Transverse colon (tissue), 4 donors: Measurements from ENCODE around the gene SLC6A18.

Experiments
- EP300 ChIP-seq: sonication (generic); formaldehyde crosslinking; IDR thresholded peaks from one replicate; pipeline ENCODE4 v1.6.1; 2017; ENCODE audit warnings: antibody characterized with exemption, low read depth
- POLR2A ChIP-seq: fragments of 450-650 bp; IDR thresholded peaks from one replicate; pipeline ENCODE4 v1.6.1; 2016; ENCODE audit warnings: antibody characterized with exemption, mild to moderate bottlenecking, moderate library complexity
- POLR2AphosphoS5 ChIP-seq, 3 donors: sonication (generic); formaldehyde crosslinking; IDR thresholded peaks; one replicate each; pipeline ENCODE4 v1.6.1; 2016; ENCODE audit warnings: antibody characterized with exemption in 3 of 3
- TF ChIP-seq, protein P1 (sequence below), 5 experiments: fragments of 200-600 bp in 3 of 5; fragments of 450-650 bp in 2 of 5; sonication (generic) in 3 of 5; IDR thresholded peaks; 1 replicate in 2 of 5; 2 replicates in 3 of 5; pipeline ENCODE4 v1.5.1; 2016 to 2017; ENCODE audit warnings: antibody characterized with exemption in 5 of 5, inconsistent platforms in 3 of 5, mild to moderate bottlenecking in 2 of 5, moderate library complexity in 1 of 5

DNA sequence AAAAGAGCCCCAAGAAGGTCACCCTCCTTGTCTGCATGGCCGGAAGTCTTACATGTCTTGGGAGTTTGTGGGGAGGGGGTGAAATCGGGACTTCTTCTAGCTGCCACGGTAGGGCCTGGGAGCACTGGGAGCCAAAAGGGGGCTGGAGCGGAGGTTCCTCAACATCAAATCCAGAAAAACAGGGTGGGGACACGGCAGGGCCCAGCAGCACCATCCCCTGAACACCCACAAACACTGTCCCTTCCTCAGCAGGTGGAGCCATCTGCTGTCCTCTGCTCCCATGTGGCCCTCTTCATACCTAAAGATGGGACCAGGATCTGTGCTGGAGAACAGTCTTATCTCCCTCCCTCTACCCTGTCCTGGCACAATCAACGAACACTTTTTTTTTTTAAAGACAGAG, 67.0 kb downstream of the SLC6A18 start:
- TF ChIP-seq EP300: no peak
- TF ChIP-seq, protein P1, sequence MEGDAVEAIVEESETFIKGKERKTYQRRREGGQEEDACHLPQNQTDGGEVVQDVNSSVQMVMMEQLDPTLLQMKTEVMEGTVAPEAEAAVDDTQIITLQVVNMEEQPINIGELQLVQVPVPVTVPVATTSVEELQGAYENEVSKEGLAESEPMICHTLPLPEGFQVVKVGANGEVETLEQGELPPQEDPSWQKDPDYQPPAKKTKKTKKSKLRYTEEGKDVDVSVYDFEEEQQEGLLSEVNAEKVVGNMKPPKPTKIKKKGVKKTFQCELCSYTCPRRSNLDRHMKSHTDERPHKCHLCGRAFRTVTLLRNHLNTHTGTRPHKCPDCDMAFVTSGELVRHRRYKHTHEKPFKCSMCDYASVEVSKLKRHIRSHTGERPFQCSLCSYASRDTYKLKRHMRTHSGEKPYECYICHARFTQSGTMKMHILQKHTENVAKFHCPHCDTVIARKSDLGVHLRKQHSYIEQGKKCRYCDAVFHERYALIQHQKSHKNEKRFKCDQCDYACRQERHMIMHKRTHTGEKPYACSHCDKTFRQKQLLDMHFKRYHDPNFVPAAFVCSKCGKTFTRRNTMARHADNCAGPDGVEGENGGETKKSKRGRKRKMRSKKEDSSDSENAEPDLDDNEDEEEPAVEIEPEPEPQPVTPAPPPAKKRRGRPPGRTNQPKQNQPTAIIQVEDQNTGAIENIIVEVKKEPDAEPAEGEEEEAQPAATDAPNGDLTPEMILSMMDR (IDR thresholded peaks at IDR 0.05): no peak
- no peak for TF ChIP-seq POLR2A
- no peak for TF ChIP-seq POLR2AphosphoS5 (IDR thresholded peaks at IDR 0.05)
